ENCODE results near the gene POLR2C. TPM values are rescaled to one million over a fixed set of nuclear protein-coding genes. Genes with fewer than 3 reads are reported as not detected.

Gene POLR2C
- total and polyA plus RNA-seq, 2 of the 13 experiments (the other 11 are each of a cell fraction or from before 2014, with no cell fraction given) = 104 to 216 TPM

DNA sequence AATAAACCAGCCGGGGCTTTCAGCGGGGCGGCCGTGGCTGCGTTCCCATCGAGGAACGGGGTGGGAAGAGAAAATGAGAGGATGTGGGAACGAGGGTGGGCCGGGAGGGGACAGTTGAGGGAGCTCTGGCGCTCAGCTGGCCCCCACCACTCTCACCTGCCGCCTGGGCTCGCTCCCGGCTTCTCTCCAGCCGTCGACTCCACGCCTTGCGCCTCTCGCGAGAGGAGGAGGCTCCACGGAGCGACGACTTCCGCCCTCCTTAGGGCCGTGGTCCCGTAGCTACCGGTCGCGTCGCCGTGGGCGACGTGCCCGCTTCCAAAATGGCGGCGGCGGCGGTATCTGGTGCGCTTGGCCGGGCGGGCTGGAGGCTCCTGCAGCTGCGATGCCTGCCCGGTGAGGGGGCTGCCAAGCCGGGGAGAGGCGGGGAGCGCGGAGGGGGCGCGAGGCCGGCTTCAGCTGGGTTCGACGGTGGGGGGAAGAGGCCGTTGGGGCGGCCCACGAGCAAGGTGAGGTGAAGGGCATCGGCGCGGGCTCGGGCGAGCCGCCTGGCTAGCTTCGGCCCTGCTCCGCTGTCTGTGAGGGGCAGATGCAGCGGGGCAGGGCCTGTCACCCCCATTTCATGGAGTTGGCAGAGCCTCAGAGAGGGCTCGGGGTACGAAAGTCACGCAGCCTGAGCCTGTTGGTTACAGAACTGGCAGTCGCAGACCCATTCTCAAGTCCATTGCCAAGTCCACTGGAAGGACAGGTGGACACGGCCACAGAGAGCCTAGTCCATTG is 15.1 kb upstream of the POLR2C start, which contains the start of the genes CIAPIN1 and COQ9 (continued):
- TF ChIP-seq, protein P1, sequence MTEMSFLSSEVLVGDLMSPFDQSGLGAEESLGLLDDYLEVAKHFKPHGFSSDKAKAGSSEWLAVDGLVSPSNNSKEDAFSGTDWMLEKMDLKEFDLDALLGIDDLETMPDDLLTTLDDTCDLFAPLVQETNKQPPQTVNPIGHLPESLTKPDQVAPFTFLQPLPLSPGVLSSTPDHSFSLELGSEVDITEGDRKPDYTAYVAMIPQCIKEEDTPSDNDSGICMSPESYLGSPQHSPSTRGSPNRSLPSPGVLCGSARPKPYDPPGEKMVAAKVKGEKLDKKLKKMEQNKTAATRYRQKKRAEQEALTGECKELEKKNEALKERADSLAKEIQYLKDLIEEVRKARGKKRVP (CRISPR knock-in tag; IDR thresholded peaks at IDR 0.05) = peak in 1 of 2 experiments; percentile 81; a peak in 2 of 4 replicates
- peak; percentile 96 for TF ChIP-seq ERF (CRISPR knock-in tag; IDR thresholded peaks at IDR 0.05)
- TF ChIP-seq GATAD1 (CRISPR knock-in tag; IDR thresholded peaks at IDR 0.05) = peak; percentile 97
- TF ChIP-seq ZNF552 (CRISPR knock-in tag; IDR thresholded peaks at IDR 0.05; ENCODE audit: borderline replicate concordance) = peak; percentile 92; the same call in 1 of the 2 replicates
- TF ChIP-seq NFYB (CRISPR knock-in tag; IDR thresholded peaks at IDR 0.05) = no peak; the same call in none of the 2 replicates
- TF ChIP-seq ZFP36L2 (CRISPR knock-in tag; IDR thresholded peaks at IDR 0.05) = no peak; the same call in 1 of the 2 replicates
- peak; percentile 89 for TF ChIP-seq REPIN1 (CRISPR knock-in tag; IDR thresholded peaks at IDR 0.05; ENCODE audit: borderline replicate concordance, low read depth)
- TF ChIP-seq ZMYM3 (CRISPR knock-in tag; IDR thresholded peaks at IDR 0.05) = peak; percentile 61; the same call in 1 of the 2 replicates
- no peak for TF ChIP-seq FOXK2 (IDR thresholded peaks at IDR 0.05)
- peak; percentile 78 for TF ChIP-seq ZSCAN29 (CRISPR knock-in tag; conservative IDR thresholded peaks at IDR 0.05)
- no peak for TF ChIP-seq CBX2 (IDR thresholded peaks at IDR 0.05; ENCODE audit: low read depth, low read length)
- no peak for TF ChIP-seq CBX2 (CRISPR knock-in tag; IDR thresholded peaks at IDR 0.05; ENCODE audit: low read depth)
- TF ChIP-seq, protein P2, sequence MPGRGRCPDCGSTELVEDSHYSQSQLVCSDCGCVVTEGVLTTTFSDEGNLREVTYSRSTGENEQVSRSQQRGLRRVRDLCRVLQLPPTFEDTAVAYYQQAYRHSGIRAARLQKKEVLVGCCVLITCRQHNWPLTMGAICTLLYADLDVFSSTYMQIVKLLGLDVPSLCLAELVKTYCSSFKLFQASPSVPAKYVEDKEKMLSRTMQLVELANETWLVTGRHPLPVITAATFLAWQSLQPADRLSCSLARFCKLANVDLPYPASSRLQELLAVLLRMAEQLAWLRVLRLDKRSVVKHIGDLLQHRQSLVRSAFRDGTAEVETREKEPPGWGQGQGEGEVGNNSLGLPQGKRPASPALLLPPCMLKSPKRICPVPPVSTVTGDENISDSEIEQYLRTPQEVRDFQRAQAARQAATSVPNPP (CRISPR knock-in tag; IDR thresholded peaks at IDR 0.05) = 0 out of 2 replicates have a peak, but pooled peaks have one; percentile 50
- TF ChIP-seq, protein P3, sequence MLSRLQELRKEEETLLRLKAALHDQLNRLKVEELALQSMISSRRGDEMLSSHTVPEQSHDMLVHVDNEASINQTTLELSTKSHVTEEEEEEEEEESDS (CRISPR knock-in tag; IDR thresholded peaks at IDR 0.05; ENCODE audit: borderline replicate concordance) = peak; percentile 27; the same call in 1 of the 2 replicates
- peak; percentile 85 for TF ChIP-seq ARNTL (CRISPR knock-in tag; IDR thresholded peaks at IDR 0.05)
- TF ChIP-seq, protein P4, sequence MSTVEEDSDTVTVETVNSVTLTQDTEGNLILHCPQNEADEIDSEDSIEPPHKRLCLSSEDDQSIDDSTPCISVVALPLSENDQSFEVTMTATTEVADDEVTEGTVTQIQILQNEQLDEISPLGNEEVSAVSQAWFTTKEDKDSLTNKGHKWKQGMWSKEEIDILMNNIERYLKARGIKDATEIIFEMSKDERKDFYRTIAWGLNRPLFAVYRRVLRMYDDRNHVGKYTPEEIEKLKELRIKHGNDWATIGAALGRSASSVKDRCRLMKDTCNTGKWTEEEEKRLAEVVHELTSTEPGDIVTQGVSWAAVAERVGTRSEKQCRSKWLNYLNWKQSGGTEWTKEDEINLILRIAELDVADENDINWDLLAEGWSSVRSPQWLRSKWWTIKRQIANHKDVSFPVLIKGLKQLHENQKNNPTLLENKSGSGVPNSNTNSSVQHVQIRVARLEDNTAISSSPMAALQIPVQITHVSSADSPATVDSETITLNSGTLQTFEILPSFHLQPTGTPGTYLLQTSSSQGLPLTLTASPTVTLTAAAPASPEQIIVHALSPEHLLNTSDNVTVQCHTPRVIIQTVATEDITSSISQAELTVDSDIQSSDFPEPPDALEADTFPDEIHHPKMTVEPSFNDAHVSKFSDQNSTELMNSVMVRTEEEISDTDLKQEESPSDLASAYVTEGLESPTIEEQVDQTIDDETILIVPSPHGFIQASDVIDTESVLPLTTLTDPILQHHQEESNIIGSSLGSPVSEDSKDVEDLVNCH (CRISPR knock-in tag; IDR thresholded peaks at IDR 0.05) = no peak
- peak; percentile 97 for TF ChIP-seq HOXA3 (CRISPR knock-in tag; IDR thresholded peaks at IDR 0.05)
- TF ChIP-seq, protein P5, sequence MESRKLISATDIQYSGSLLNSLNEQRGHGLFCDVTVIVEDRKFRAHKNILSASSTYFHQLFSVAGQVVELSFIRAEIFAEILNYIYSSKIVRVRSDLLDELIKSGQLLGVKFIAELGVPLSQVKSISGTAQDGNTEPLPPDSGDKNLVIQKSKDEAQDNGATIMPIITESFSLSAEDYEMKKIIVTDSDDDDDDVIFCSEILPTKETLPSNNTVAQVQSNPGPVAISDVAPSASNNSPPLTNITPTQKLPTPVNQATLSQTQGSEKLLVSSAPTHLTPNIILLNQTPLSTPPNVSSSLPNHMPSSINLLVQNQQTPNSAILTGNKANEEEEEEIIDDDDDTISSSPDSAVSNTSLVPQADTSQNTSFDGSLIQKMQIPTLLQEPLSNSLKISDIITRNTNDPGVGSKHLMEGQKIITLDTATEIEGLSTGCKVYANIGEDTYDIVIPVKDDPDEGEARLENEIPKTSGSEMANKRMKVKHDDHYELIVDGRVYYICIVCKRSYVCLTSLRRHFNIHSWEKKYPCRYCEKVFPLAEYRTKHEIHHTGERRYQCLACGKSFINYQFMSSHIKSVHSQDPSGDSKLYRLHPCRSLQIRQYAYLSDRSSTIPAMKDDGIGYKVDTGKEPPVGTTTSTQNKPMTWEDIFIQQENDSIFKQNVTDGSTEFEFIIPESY (CRISPR knock-in tag; IDR thresholded peaks at IDR 0.05) = peak; percentile 22; the same call in 1 of the 2 replicates
- TF ChIP-seq SSRP1 (CRISPR knock-in tag; IDR thresholded peaks at IDR 0.05) = no peak
- peak; percentile 79; the same call in 1 of the 2 replicates for TF ChIP-seq ZNF616 (CRISPR knock-in tag; IDR thresholded peaks at IDR 0.05; ENCODE audit: low read depth)
- peak; percentile 67; the same call in 1 of the 2 replicates for TF ChIP-seq ZNF879 (CRISPR knock-in tag; IDR thresholded peaks at IDR 0.05)
- TF ChIP-seq, protein P6, sequence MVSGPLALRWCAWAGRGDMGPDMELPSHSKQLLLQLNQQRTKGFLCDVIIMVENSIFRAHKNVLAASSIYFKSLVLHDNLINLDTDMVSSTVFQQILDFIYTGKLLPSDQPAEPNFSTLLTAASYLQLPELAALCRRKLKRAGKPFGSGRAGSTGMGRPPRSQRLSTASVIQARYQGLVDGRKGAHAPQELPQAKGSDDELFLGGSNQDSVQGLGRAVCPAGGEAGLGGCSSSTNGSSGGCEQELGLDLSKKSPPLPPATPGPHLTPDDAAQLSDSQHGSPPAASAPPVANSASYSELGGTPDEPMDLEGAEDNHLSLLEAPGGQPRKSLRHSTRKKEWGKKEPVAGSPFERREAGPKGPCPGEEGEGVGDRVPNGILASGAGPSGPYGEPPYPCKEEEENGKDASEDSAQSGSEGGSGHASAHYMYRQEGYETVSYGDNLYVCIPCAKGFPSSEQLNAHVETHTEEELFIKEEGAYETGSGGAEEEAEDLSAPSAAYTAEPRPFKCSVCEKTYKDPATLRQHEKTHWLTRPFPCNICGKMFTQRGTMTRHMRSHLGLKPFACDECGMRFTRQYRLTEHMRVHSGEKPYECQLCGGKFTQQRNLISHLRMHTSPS (CRISPR knock-in tag; IDR thresholded peaks at IDR 0.05; ENCODE audit: low read depth) = no peak; the same call in 1 of the 2 replicates
